22Rv1 (cell line): ENCODE measurements around the gene AATK.

Source experiments
- ZFX ChIP-seq: fragments of 450-650 bp; IDR thresholded peaks from 2 replicates; pipeline ENCODE4 v1.6.1; 2017; ENCODE audit warnings: antibody characterized with exemption, borderline replicate concordance
- TF ChIP-seq, protein P1 (sequence below): fragments of 450-650 bp; IDR thresholded peaks from 2 replicates; pipeline ENCODE4 v1.5.1; 2017; ENCODE audit warnings: mild to moderate bottlenecking

- TF ChIP-seq, protein P1, sequence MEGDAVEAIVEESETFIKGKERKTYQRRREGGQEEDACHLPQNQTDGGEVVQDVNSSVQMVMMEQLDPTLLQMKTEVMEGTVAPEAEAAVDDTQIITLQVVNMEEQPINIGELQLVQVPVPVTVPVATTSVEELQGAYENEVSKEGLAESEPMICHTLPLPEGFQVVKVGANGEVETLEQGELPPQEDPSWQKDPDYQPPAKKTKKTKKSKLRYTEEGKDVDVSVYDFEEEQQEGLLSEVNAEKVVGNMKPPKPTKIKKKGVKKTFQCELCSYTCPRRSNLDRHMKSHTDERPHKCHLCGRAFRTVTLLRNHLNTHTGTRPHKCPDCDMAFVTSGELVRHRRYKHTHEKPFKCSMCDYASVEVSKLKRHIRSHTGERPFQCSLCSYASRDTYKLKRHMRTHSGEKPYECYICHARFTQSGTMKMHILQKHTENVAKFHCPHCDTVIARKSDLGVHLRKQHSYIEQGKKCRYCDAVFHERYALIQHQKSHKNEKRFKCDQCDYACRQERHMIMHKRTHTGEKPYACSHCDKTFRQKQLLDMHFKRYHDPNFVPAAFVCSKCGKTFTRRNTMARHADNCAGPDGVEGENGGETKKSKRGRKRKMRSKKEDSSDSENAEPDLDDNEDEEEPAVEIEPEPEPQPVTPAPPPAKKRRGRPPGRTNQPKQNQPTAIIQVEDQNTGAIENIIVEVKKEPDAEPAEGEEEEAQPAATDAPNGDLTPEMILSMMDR: no peak
- TF ChIP-seq ZFX: no peak
Observed at GRCh38 chr17:81109957-81110356, 56.1 kb downstream of the AATK start.
